Activated CD8-positive, alpha-beta memory T cell treated with anti-CD3 and anti-CD28 coated beads for 24 hours (primary cell): Measurements from ENCODE around the gene NIT2.

Source experiments
- DNase-seq: peaks from one replicate; pipeline ENCODE4 v3.0.0-alpha.2; 2020

NIT2 gene

DNA sequence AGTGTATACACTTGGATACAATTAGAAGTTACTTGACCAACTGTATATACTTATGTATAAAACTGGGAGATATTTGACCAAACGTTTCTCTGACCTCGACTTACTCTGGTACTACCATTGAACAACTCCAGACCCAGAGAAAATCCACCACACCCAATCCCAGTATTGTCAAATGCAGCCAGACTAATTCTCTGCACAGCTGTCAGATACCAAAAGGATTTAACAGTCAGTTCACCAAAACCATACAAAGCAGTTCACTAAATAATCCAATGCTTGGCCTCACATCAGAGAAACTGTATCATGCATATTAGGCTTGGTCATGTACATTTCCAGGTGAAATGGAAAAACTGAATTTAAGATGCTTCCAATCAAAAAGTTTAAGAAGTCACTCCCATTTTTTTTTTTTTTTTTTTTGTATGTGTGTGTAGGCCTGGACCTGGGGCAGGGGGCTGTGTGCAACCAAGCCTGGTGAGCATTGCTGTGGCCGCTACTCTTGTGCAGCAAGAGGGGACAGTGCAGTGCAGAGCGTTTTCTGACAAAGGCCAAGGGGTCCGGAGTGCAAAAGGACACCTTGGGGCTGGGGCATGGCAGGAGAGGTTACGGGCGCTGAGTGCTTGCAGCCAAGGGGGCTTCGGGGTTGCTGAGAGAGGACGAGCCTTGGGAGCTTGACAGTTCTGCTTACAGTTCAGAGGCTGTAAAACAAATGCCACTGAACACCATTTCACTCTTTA, 64.9 kb downstream of the NIT2 start:
- no peak for DNase-seq

DNA sequence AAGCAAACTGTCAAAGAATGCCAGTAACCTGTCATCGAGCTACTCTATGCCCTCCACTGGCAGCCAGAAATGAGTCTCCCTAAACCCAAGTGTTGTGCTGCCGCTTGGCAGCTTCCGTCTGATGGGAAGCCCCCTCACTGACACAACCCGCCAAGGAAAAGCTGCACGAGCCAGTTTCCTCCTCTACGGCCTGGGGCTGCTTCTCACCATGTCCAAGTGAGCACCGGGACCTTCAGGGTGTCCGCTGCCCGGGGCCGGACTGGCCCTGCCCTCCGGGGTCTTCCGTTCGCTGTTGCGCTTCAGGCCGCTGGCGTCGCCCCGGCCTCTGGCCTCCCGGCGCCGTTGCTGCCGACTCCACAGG, 65.8 kb downstream of the NIT2 start:
- no peak for DNase-seq

DNA sequence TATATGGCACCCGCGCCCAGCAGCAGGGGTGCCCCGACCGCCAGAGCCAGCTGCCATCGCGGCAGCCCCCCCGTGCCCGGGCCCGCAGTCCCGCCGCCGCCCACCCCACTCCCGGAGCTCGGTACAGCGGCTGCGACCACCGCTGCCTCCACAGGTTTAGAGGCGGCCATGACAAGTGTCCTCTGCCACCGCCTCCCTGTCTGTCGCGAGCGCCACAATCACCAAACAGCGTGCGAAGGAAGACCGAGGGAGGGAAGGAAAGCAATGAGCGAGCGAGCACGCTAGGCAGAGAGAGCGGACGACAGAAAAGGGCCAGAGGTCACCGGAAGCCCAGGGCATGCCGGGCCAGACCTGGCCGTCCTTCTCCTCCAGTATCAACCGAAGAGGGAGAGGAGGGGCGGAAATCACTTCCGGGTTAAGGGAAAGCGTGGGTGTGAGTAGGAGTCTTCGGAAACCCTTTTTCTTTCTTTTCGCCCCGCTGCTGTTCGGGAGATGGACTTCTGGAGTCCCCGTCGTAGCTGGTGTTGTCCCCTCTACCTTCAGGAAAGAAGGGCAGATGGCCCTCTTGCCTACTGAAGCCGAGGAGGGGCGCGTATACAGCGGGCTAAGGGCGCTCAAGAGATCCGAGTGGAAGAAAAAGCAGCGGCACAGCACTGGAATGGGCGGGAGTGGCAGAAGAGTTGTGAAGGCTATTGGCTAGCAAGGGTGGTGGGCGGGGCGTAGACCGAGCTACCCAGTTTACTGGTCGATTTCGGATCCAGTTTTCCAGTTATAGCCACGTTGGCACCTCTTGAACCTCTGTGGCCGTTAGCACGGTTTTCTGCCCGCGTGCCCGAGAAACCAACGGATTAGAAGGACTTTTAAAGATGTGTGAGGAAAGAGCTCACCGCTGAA, 66.5 kb downstream of the NIT2 start, which contains the start of the genes LNP1 and TOMM70:
Gene LNP1 (plus strand): TSS at position 760 of the 894 bp plus-strand sequence. CDS start 28,191 bp downstream, outside the sequence.
Gene TOMM70 (minus strand): TSS at position 310 of the 894 bp plus-strand sequence. CDS start 140 bp downstream, at position 170.
- DNase-seq = peak; percentile 98

DNA sequence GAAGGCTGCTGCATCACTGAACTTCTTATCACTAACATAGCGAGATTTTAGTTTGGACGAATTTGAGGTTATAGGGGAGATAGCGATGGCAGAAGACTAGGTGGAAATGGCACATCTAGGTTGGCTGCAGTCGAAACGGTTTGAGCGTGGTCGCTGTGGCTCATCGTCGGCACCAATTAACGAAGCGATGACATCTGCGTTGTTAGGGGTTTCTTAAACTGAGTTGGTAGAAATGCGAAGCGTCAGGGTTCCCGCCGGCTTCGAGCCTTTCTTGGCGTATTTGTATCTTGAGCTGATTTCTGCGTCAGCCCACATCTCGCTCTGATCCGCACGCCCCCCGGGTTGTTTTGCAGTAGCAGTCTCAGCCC, 67.1 kb downstream of the NIT2 start:
- DNase-seq = no peak

DNA sequence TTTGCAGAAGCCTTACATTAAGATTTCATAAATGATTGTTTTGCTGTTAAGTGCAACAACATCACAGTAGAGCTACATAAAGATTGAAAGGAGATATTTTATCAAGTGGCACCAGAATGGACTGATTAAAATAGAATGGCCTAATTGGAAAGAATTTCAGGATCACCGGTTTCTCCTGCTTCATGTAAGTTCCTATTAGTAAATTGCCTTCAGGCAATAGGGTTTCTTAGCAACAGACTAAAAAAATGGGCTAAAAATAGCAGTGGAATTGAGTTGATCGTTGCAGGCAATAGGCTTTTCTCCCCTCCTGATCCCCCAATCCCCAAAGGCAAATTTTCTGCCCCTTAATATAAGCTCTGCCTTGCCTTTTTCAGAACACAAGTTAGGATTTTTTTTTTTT, 67.7 kb downstream of the NIT2 start:
- no peak for DNase-seq

DNA sequence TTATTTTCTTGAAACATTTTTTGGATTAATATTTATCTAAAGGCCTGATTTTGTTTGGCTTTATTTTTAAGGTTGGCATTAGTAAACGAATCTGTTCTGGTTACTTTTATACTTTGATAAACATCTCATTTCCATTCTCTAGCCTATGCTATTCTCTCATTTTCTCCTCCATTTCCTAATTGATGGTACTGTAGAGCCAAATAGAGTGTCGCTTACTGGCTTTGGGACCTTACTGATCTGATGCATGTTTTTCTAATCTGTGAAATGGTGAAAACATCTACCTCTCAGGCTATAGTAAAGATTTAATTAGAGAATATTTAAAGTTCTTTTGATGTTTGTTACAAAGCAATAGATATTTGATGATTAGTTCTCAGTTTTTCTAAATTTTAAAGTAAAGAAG, 68.3 kb downstream of the NIT2 start:
- DNase-seq = no peak

DNA sequence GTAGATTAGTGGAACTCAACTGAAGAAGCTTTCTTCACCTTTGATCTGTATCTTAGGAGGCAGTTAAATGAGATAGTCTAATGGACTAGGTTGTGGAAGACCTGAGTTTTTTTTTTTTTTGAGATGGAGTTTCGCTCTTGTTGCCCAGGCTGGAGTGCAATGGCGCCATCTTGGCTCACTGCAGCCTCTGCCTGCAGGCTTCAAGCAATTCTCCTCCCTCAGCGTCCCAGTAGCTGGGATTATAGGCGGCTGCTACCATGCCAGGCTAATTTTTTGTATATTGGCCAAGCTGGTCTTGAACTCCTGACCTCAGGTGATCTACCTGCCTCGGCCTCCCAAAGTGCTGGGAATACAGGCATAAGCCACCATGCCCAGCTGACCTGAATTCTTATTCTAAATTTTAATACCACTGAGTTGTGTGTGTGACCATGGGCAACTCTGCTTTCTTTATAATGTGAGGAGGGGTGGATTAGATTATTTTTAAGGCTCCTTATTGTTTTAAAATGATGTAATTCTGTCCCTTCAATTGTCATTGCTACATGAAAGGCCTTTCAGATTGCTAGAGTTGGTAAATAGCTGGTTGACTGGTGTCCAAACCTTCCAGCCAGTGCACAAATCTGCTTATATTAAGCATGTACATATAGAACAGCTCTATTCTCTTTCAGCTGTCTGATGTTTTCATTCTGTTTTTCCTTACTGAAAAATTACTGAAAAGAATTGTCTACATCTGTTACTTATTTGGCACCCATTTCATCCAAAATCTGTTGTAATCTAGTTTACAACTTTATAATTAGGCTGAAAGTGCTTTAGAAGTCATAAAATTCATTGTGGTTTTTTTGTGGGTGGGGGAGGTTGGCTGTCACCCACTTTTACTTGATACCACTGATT, 69.0 kb downstream of the NIT2 start:
- DNase-seq = no peak

DNA sequence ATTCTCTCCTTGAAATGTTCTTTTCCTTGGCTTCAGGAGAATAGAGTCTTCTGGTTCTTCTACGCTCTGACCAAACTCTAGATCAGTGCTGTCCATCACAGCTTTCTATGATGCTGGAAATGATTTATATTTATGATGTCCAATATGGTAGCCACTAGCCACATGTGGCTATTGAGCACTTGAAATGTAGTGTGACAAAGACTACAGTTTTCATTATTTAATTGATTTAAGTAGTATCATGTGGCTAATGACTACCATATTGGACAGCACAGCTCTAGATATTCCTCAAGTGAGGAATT, 69.6 kb downstream of the NIT2 start:
- DNase-seq = no peak

DNA sequence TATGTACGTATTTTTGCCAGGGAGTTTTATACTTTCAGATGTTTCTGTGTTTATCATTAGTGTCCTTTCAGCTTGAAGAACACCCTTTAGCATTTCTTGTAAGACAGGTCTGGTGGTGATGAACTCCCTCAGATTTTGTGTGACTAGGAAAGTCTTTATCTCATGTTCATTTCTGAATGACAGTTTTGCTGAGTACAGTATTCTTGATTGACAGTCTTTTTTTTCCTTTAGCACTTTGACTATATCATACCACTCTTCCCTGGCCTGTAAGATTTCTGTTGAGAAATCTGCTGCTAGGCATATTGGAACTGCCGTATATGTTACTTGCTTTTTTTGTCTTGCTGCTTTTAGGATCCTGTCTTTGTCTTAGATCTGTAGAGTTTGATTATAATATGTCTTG, 72.6 kb downstream of the NIT2 start:
- DNase-seq = no peak

DNA sequence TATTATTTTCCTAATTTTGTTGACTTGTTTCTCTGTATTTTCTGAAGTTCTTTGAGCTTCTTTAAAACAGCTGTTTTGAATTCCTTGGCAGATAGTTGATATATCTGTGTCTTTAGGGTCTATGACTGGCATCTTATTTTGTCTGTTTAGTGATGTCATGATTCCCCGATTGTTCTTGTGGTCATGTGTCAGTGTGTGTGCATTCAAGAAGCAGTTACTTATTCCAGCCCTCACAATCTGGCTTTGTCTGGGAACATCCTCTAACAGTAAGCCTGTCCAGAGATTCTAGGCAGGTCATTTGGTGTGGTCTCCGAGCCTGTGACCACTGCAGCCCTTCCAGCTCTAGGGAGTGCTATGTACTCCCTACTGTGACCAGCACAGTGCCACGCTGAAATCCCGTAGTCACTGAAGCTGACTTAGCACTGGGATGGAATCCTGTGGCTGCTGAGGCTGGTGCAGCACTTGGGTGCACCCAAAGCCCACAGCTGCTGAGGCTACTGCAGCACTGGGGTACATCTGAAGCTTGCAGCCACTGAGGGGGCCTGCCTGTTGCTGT, 73.5 kb downstream of the NIT2 start:
- DNase-seq = no peak
